Activated CD8-positive, alpha-beta memory T cell treated with anti-CD3 and anti-CD28 coated beads for 36 hours (primary cell): Measurements from ENCODE around the gene DGKH. TPM values are rescaled to one million over a fixed set of nuclear protein-coding genes. Genes with fewer than 3 reads are reported as not detected.
"Not testable (repeated sequence)": the region's sequence is repeated elsewhere in the genome, so short reads cannot be mapped to it uniquely, and the experiment has no call there.

Source experiments
- CTCF ChIA-PET: fragments of 350-600 bp; sonication (Branson Sonifier 250); formaldehyde crosslinking; loops from one replicate; lab custom pipeline; 2021; ENCODE audit warnings: antibody characterized with exemption; lab: Charles Lee
- POLR2A ChIA-PET: fragments of 350-600 bp; sonication (Branson Sonifier 250); formaldehyde crosslinking; loops from one replicate; lab custom pipeline; 2021; ENCODE audit warnings: antibody characterized with exemption; lab: Charles Lee
- total RNA-seq, 2 experiments: library from RNA; stranded (reverse); gene quantifications; one replicate each; pipeline ENCODE4 v1.2.3, GENCODE V29; 2021

The DGKH gene
- total RNA-seq, 2 experiments from 2014 or later = 11.7 to 12.7 TPM

GRCh38 chr13:42181381-42181953, 133.0 kb downstream of the DGKH start:
- ChIA-PET POLR2A (no interaction called here), CTCF (interaction anchor here (0.6 kb wide), 1 partner anchor 12 kb away, joined by 3 read pairs; no protein-coding TSS in a partner anchor)

GRCh38 chr13:42189061-42189460, 140.6 kb downstream of the DGKH start:
- POLR2A ChIA-PET = no interaction called here

GRCh38 chr13:42190529-42190928, 142.1 kb downstream of the DGKH start:
- ChIA-PET POLR2A (no interaction called here), CTCF (no interaction called here)

More at GRCh38 chr13:42189061-42189460, 140.6 kb downstream of the DGKH start:
- CTCF ChIA-PET = no interaction called here

GRCh38 chr13:42211704-42212464, 163.4 kb downstream of the DGKH start:
- ChIA-PET POLR2A (no interaction called here), CTCF (no interaction called here)

- ChIA-PET POLR2A (no interaction called here), CTCF (no interaction called here)
These were observed 166.0 kb downstream of the DGKH start for GRCh38 chr13:42214446-42214845.

GRCh38 chr13:42215578-42216421, 167.4 kb downstream of the DGKH start:
- CTCF ChIA-PET = no interaction called here
- POLR2A ChIA-PET = no interaction called here

- ChIA-PET POLR2A (no interaction called here), CTCF (no interaction called here)
These were observed 167.9 kb downstream of the DGKH start for GRCh38 chr13:42216422-42216735.

- POLR2A ChIA-PET = no interaction called here
- CTCF ChIA-PET = no interaction called here
These were observed 170.1 kb downstream of the DGKH start for GRCh38 chr13:42218576-42218975.

- ChIA-PET CTCF (no interaction called here), POLR2A (no interaction called here)
These were observed 170.6 kb downstream of the DGKH start for GRCh38 chr13:42219051-42219450.

GRCh38 chr13:42219876-42220275, 171.4 kb downstream of the DGKH start:
- ChIA-PET POLR2A (no interaction called here), CTCF (no interaction called here)

GRCh38 chr13:42221121-42221765, 172.8 kb downstream of the DGKH start:
- ChIA-PET POLR2A (no interaction called here), CTCF (no interaction called here)

- ChIA-PET POLR2A (interaction anchor here (0.6 kb wide), 1 partner anchor 38 kb away, joined by 4 read pairs; no protein-coding TSS in a partner anchor), CTCF (no interaction called here)
These were observed 175.2 kb downstream of the DGKH start for GRCh38 chr13:42223681-42224080.

GRCh38 chr13:42225051-42225450, 176.6 kb downstream of the DGKH start:
- POLR2A ChIA-PET = no interaction called here
- CTCF ChIA-PET = no interaction called here

GRCh38 chr13:42226759-42227158, 178.3 kb downstream of the DGKH start:
- POLR2A ChIA-PET = not testable (repeated sequence)
- CTCF ChIA-PET = interaction anchor here (0.7 kb wide), 1 partner anchor 66 kb away, joined by 3 read pairs; no protein-coding TSS in a partner anchor

- ChIA-PET CTCF (no interaction called here), POLR2A (no interaction called here)
These were observed 180.1 kb downstream of the DGKH start for GRCh38 chr13:42228527-42228926.

GRCh38 chr13:42229287-42229686, 180.8 kb downstream of the DGKH start:
- ChIA-PET POLR2A (no interaction called here), CTCF (no interaction called here)

GRCh38 chr13:42232671-42233070, 184.2 kb downstream of the DGKH start:
- POLR2A ChIA-PET = no interaction called here
- CTCF ChIA-PET = no interaction called here

- POLR2A ChIA-PET = no interaction called here
- CTCF ChIA-PET = interaction anchor here (0.9 kb wide), 1 partner anchor 13 kb away, joined by 6 read pairs; no protein-coding TSS in a partner anchor
These were observed 185.3 kb downstream of the DGKH start for GRCh38 chr13:42233726-42234125.

- ChIA-PET POLR2A (no interaction called here), CTCF (no interaction called here)
These were observed 190.7 kb downstream of the DGKH start for GRCh38 chr13:42239161-42239560.

- CTCF ChIA-PET = no interaction called here
- POLR2A ChIA-PET = no interaction called here
These were observed 191.2 kb downstream of the DGKH start for GRCh38 chr13:42239644-42240043.
